HG02759 (cell line): ENCODE results near the gene BCAS1.
"Not testable (repeated sequence)": the region's sequence is repeated elsewhere in the genome, so short reads cannot be mapped to it uniquely, and the experiment has no call there.

ENCODE experiments used
- ATAC-seq: cut with Tn5 transposase; IDR thresholded peaks from one replicate; pipeline ENCODE4 v1.9.1; 2021; ENCODE audit warnings: mild to moderate bottlenecking, moderate library complexity; ENCODE audit not compliant: unreplicated experiment

The BCAS1 gene

DNA sequence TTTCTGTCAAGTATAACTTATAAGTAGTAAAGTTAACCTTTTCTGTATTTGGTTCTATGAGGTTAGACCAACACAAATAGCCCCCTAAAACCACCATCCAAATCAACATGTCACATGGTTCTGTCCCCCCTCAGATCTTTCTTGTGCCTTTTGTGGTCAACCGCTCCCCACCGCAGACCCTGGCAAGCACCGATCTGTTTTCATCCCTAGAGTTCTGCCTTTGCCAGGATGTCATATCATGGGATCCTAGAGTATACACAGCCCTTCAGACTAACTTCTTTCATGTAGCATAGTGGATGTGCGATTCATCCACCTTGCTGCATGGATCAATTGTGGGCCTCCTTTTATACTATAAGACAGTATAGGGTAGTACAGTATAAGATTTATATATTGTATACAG, 124.3 kb downstream of the BCAS1 start:
- ATAC-seq, result no peak

DNA sequence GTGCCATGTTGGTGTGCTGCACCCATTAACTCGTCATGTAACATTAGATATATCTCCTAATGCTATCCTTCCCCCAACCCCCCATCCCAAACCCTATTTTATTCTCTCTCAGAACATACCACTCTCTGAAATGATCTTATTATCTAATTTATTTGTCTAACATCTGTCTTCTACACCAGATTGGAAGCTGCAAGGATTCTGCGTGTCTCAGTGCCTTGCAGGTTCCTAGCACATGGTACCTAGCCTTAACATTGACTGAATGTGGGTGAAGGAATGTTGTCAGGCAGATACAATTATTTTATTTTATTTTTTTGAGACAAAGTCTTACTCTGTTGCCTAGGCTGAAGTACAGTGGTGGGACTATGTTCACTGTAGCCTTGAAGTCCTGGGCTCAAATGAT, 124.9 kb downstream of the BCAS1 start:
- no peak for ATAC-seq

GRCh38 chr20:53944796-53945195, 125.6 kb downstream of the BCAS1 start:
- ATAC-seq, result no peak

GRCh38 chr20:53943522-53944291, 126.7 kb downstream of the BCAS1 start:
- ATAC-seq, result no peak

DNA sequence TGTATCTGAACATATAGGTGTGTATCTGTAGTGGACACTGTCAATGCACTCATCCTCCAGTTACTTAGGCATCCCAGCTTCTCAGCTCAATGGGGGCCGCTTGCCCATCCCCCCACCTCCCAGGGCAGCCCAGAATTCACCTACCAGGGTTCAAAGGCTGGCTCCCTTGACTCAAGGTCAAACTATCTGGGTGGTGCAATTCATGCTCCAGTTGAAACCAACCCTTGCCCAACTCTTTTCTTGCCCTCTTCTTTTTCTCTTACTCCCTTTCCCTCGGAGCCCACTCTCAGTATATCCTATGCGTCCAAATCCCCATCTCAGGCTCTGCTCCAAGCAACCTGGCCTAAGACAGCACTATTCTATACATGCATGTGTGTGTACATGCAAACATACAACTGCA, 127.4 kb downstream of the BCAS1 start:
- no peak for ATAC-seq

DNA sequence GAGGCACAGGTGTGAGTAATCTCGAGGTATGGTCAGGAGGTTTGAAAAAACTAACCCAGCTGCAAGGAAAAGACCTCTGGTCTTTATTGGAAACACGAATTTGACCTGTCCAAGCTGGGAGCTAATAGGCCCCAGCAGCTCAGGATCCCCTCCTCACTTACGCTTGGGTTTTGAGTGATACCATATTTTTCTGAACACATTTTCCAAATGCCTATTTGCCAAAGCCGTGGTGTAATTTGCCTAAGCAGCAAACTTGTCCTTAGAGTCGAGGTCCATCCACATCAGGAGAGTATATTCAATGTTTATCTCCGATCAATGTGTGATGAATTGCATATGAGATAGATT, 128.0 kb downstream of the BCAS1 start:
- no peak for ATAC-seq

DNA sequence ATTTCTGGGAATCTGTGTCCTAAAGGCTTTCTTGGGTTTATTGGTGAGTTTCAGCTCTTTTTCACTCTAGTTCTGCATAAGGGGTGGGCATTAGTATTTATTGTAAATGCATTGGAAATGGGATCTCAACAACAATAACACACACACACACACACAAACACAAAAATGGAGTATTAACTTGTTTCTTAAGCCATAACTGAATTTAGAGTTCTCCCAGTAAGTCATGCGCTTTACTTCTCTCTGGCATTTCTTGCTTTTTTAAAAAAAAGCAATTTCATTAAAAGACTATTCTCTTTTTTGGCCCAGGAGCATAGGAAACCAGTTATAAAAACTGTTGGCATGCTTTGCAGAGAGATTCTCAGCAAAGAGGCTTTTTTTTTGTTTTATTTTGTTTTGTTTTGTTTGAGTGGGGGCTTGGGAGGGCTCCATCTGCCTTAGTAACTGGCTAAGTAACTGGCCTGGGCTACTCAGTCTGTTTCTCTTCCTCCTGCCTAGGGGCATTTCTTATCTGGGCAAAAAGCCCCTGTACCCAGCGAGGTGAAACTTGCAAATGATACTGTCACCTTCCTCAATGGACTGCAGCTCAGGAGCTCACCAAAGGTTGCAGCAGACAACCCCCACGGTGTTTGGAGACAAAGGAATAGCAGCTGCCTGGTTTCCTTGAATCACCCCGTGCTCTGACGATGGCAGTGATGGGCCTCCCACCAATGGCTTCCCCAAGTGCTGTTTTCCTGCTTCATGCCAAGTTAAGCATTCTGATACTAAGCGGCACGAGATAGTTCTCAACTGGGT, 128.5 kb downstream of the BCAS1 start:
- ATAC-seq, result peak; percentile 66

GRCh38 chr20:53940907-53941545, 129.4 kb downstream of the BCAS1 start:
- ATAC-seq, result no peak

- ATAC-seq, result no peak
Observed at GRCh38 chr20:53940360-53940702, 130.1 kb downstream of the BCAS1 start.

DNA sequence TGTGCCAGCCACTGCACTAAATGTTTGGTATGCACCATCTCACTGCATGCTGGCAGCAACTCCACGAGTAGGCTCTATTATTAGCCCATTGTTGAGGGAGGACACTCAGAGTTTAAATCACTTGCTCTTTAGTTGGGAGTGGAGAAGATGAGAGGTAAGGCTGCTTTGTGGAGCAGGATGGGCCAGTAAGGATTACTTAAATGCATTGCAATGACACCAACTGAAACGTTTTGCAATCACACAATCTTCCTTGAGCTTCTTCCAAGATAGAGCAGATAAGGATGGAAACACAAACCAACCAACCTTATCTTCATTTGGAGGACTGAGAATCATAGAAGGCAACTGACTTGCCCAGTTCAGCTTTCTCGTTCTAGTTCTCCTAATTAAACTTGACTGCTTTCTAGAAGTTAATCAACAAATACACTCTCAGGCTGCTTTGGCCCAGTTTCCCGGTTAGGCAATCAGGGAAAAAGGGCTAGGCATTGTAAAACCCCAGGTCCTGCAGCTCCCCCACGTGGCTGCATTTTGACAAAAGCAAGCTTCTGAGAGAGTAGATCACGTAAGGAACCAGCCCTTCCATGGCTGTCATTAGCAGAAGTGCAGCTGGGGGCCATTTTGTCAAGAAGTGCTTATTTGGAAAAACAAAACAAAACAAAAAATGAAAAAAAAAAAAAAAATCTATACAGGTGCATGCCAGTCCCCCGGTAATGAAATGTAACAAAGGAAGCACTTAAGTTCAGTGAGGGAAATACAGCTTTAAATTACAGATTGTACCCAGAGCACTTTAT, 130.6 kb downstream of the BCAS1 start:
- ATAC-seq, result peak; percentile 65

- no peak for ATAC-seq
Observed at GRCh38 chr20:53939190-53939571, 131.2 kb downstream of the BCAS1 start.

GRCh38 chr20:53938739-53939138, 131.7 kb downstream of the BCAS1 start:
- no peak for ATAC-seq

DNA sequence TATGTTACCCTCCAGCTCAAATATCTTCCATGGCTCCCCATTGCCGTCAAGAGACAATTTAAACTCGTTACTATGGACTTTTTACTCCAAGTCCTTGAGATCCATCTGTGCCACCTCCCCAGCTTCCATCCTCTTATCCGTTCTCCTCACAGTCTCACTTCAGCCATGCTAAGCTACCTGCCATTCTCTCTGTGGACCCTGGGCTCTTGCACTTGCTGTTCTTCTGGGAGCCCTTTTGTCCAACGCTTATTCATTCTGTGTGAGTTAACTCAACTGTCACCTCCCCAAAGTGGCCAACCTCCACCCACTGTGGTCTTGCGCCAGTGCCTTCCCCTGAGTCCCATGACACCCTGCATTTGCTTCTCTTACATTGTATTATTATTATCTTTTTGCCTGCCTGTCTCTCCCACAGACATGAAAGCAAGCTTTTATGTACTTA, 132.4 kb downstream of the BCAS1 start:
- ATAC-seq, result no peak

DNA sequence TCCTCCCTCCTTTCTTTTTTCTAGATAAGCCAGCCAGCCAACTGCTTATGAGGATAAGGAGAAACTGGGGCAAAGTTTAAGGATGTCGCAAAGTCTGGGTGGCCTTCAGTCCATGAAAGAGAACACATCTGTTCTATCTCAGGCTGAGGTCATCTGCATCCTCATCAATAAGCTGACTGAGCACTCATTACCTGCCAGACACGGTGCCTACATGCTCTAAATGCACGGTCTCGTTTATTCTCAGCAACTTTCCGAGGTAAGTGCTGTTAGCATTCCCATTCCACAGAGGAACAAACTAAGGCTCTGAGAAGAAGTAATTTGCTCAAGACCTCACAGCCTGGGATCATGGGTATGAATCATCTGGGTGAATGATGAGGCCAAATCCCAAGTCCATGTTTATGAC, 133.1 kb downstream of the BCAS1 start:
- ATAC-seq, result no peak

GRCh38 chr20:53935344-53936084, 134.9 kb downstream of the BCAS1 start:
- no peak for ATAC-seq

- peak; percentile 41 for ATAC-seq
Observed at GRCh38 chr20:53934421-53935343, 135.7 kb downstream of the BCAS1 start.

DNA sequence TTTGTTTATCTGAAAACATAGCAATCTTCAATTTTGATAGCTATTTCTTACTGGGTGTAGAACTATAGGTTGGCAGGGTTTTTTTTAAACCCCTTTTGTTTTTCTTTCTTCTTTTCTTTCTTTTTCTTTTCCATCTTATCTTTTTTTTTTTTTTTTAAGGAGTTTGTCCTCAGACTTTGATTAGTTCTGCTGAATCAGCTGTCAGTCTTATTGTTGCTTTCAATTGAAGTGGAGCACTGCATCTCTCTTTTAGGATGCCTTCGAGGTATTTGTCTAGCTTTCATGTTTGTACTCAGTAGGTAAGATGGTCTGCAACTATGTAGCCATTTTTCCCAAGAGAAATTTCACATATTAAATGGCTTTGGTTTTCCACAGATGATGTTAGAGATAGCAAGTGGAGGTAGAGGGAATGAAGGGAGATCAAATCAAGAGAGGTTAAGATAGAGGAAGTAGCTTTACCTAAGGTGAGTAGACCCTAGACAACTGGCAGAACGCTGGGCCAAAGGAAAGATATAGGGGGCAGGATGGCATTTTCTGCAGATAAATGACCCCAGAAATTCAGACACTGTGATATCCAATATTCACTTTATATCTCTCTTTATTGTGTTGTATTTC, 137.1 kb downstream of the BCAS1 start:
- ATAC-seq, result no peak

DNA sequence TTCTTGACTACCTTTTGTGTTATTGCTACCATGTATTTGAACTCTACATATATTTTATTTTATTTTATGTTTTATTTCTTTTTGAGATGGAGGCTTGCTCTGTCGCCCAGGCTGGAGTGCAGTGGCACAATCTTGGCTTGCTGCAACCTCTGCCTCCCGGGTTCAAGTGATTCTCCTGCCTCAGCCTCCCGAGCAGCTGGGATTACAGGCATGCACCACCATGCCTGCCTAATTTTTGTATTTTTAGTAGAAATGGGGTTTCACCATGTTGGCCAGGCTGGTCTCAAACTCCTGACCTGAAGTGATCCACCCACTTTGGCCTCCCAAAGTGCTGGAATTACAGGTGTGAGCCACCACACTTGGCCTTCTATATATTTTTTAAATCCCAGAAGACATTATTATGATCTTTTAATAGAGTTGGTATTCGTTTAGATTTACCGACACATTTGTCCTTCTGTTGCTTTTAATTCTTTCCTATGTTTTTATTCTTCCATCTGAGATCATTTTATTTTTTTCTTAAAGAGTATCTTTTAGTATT, 137.7 kb downstream of the BCAS1 start:
- ATAC-seq, result not testable (repeated sequence)

- ATAC-seq, result no peak
Observed at GRCh38 chr20:53931597-53931996, 138.8 kb downstream of the BCAS1 start.
